Measurements from ENCODE around the gene MEMO1. TPM values are rescaled to one million over a fixed set of nuclear protein-coding genes. Genes with fewer than 3 reads are reported as not detected.
"Not testable (repeated sequence)": the region's sequence is repeated elsewhere in the genome, so short reads cannot be mapped to it uniquely, and the experiment has no call there.

MEMO1 gene
- total and polyA plus RNA-seq, 4 donors = 22.4 to 32.9 (median 27.3) TPM

- not testable (repeated sequence) for H3K4me3 ChIP-seq (ENCODE audit: low read depth in 1 of 3, low read length in 3 of 3); H3K4me1 ChIP-seq (ENCODE audit: control insufficient read depth in 4 of 4, insufficient read depth in 4 of 4, low read length in 3 of 4); DNase-seq (ENCODE audit: low spot score); H3K9me3 ChIP-seq (ENCODE audit: control insufficient read depth in 4 of 4, low read length in 3 of 4); H3K27me3 ChIP-seq (ENCODE audit: control insufficient read depth in 4 of 4, insufficient read depth in 4 of 4, low read length in 3 of 4); H3K36me3 ChIP-seq (ENCODE audit: control insufficient read depth in 4 of 4, insufficient read depth in 3 of 4, low read depth in 1 of 4, low read length in 3 of 4); H3K9ac ChIP-seq (ENCODE audit: low read depth in 1 of 2, low read length in 2 of 2); H3K27ac ChIP-seq (ENCODE audit: low read depth in 1 of 2, low read length in 2 of 2)
- WGBS = 96% methylated on average over 9 of the region's 9 CpGs
Observed at GRCh38 chr2:31953095-31953494, 57.7 kb downstream of the MEMO1 start.

- H3K27ac ChIP-seq (ENCODE audit: low read depth in 1 of 2, low read length in 2 of 2) = no peak overlapping the region
- no peaks in the 10 kb centered on the region for H3K4me1 ChIP-seq (ENCODE audit: control insufficient read depth in 4 of 4, insufficient read depth in 4 of 4, low read length in 3 of 4)
- H3K4me3 ChIP-seq (ENCODE audit: low read depth in 1 of 3, low read length in 3 of 3) = no peak overlapping the region
- TF ChIP-seq MAX (IDR thresholded peaks at IDR 0.05) (no peak), FOXA2 (IDR thresholded peaks at IDR 0.05) (no peak), RAD21 (IDR thresholded peaks at IDR 0.05) (no peak), JUND (IDR thresholded peaks at IDR 0.05) (no peak), RXRA (IDR thresholded peaks at IDR 0.05) (no peak), ATF3 (IDR thresholded peaks at IDR 0.05) (no peak), FOXA1 (IDR thresholded peaks at IDR 0.05) (no peak), GABPA (IDR thresholded peaks at IDR 0.05 in 1 of 2, conservative IDR thresholded peaks at IDR 0.05 in 1 of 2) (no peak), EGR1 (IDR thresholded peaks at IDR 0.05; ENCODE audit: low read depth in 2 of 2) (no peak), HNF4A (conservative IDR thresholded peaks at IDR 0.05) (no peak), HNF4G (IDR thresholded peaks at IDR 0.05) (no peak), CTCF (IDR thresholded peaks at IDR 0.05; ENCODE audit: low read depth, low read length, missing input control) (no peak), REST (IDR thresholded peaks at IDR 0.05) (no peak), YY1 (IDR thresholded peaks at IDR 0.05) (no peak), SP1 (IDR thresholded peaks at IDR 0.05) (no peak), ZBTB33 (IDR thresholded peaks at IDR 0.05) (no peak), NR2F2 (IDR thresholded peaks at IDR 0.05) (no peak), TAF1 (conservative IDR thresholded peaks at IDR 0.05) (no peak)
- no peaks in the 10 kb centered on the region for H3K36me3 ChIP-seq (ENCODE audit: control insufficient read depth in 4 of 4, insufficient read depth in 3 of 4, low read depth in 1 of 4, low read length in 3 of 4)
- WGBS = 93% methylated on average over 4 of the region's 4 CpGs
- no peaks in the 10 kb centered on the region for H3K27me3 ChIP-seq (ENCODE audit: control insufficient read depth in 4 of 4, insufficient read depth in 4 of 4, low read length in 3 of 4)
- no peak for DNase-seq (ENCODE audit: low spot score)
- H3K9ac ChIP-seq (ENCODE audit: low read depth in 1 of 2, low read length in 2 of 2) = no peak overlapping the region
- H3K9me3 ChIP-seq (ENCODE audit: control insufficient read depth in 4 of 4, low read length in 3 of 4) = no peaks in the 10 kb centered on the region
Observed at GRCh38 chr2:31950946-31951562, 59.8 kb downstream of the MEMO1 start.

All from liver (tissue), 9 donors.